Panc1 (cell line): ENCODE data around the gene N4BP2L1. TPM values are rescaled to one million over a fixed set of nuclear protein-coding genes. Genes with fewer than 3 reads are reported as not detected.

Experiments
- ATAC-seq: fragments of 200-7000 bp; cut with Tn5 transposase; 2 replicates; pipeline ENCODE4 v1.9.1; 2020; ENCODE audit warnings: mild to moderate bottlenecking, moderate library complexity
- BruUV-seq: library from RNA; stranded (reverse); fragments of 400-500 nt; replicated peaks from 2 replicates; lab custom pipeline; 2021; lab: Mats Ljungman, UMichigan
- CTCF ChIA-PET: fragments of 300-600 bp; sonication (Branson Sonifier 250); formaldehyde crosslinking; loops from one replicate; lab custom pipeline; 2022; ENCODE audit warnings: antibody characterized with exemption; lab: Charles Lee
- POLR2A ChIA-PET: fragments of 300-600 bp; sonication (Branson Sonifier 250); formaldehyde crosslinking; loops from one replicate; lab custom pipeline; 2022; ENCODE audit warnings: antibody characterized with exemption; lab: Charles Lee
- DNase-seq: peaks from one replicate; pipeline ENCODE4 v3.0.0-alpha.2; 2010; ENCODE audit warnings: low read depth, low spot score
- H3K27ac ChIP-seq: 2 replicates; pipeline ENCODE4 v1.5.1; 2011; ENCODE audit warnings: mild to moderate bottlenecking, low read length, inconsistent platforms
- H3K27me3 ChIP-seq: fragments of 200-500 bp; sonication (Bioruptor generic); 2 replicates; pipeline ENCODE4 v1.6.0; 2014; ENCODE audit warnings: low read length, inconsistent platforms; ENCODE audit not compliant: control insufficient read depth, insufficient read depth
- H3K36me3 ChIP-seq: fragments of 200-500 bp; sonication (Bioruptor generic); 2 replicates; pipeline ENCODE4 v1.5.1; 2014; ENCODE audit warnings: inconsistent platforms, mild to moderate bottlenecking, low read length, moderate library complexity; ENCODE audit not compliant: control insufficient read depth, insufficient read depth
- H3K4me1 ChIP-seq: 2 replicates; pipeline ENCODE4 v1.5.1; 2011; ENCODE audit warnings: inconsistent platforms, mild to moderate bottlenecking, low read length, moderate library complexity; ENCODE audit not compliant: control insufficient read depth, insufficient read depth
- H3K4me3 ChIP-seq, 2 experiments: 2 replicates each; pipeline ENCODE4 v1.5.1; 2011 to 2012; ENCODE audit warnings: low read depth in 2 of 2, low read length in 2 of 2, mild to moderate bottlenecking in 2 of 2, inconsistent platforms in 1 of 2, moderate library complexity in 1 of 2
- H3K9me3 ChIP-seq: fragments of 200-500 bp; sonication (Bioruptor generic); 2 replicates; pipeline ENCODE4 v1.5.1; 2014; ENCODE audit warnings: low read depth, mild to moderate bottlenecking, inconsistent platforms, low read length, moderate library complexity; ENCODE audit not compliant: control insufficient read depth, insufficient read depth
- POLR2AphosphoS5 ChIP-seq: IDR thresholded peaks from 2 replicates; pipeline ENCODE4 v1.6.1; 2012; ENCODE audit warnings: mild to moderate bottlenecking, low read depth, low read length, moderate library complexity
- SIN3A ChIP-seq: IDR thresholded peaks from 2 replicates; pipeline ENCODE4 v1.6.1; 2012; ENCODE audit warnings: low read depth, mild to moderate bottlenecking, low read length, moderate library complexity, borderline replicate concordance; ENCODE audit not compliant: insufficient read depth
- TCF7L2 ChIP-seq: IDR thresholded peaks from 2 replicates; pipeline ENCODE4 v1.6.1; 2011; ENCODE audit warnings: mild to moderate bottlenecking, low read depth, low read length, inconsistent platforms
- in situ Hi-C: cut with HindIII; loops from 2 replicates; pipeline ENCODE4 v1.10.0; 2016; ENCODE audit warnings: low sequenced_read_pairs, low pct_unique_long_range_greater_than_20kb
- intact Hi-C: fragments of 100-400 bp; cut with micrococcal nuclease; formaldehyde crosslinking; loops from one replicate; pipeline ENCODE4 v1.10.0; 2022; ENCODE audit not compliant: unreplicated experiment
- total RNA-seq: library from RNA; stranded (reverse); gene quantifications from one replicate; pipeline ENCODE4 v1.2.1, GENCODE V29; 2021; ENCODE audit not compliant: unreplicated experiment
- TF ChIP-seq, protein P1 (sequence below): fragments of 450-650 bp; IDR thresholded peaks from 2 replicates; pipeline ENCODE4 v1.5.1; 2017; ENCODE audit warnings: mild to moderate bottlenecking
- TF ChIP-seq, protein P2 (sequence below), 2 experiments: IDR thresholded peaks; 2 replicates each; pipeline ENCODE4 v1.6.1; 2011 to 2012; ENCODE audit warnings: low read depth in 2 of 2, control low read depth in 1 of 2, low read length in 1 of 2, mild to moderate bottlenecking in 1 of 2, moderate library complexity in 1 of 2; ENCODE audit not compliant: insufficient read depth in 1 of 2

Gene N4BP2L1
- total RNA-seq, 1 experiment from 2014 or later = 1.8 TPM

- no peak for ATAC-seq
- H3K36me3 ChIP-seq = no peaks in the 10 kb centered on the region
- H3K27me3 ChIP-seq = no peaks in the 10 kb centered on the region
- H3K27ac ChIP-seq = no peak overlapping the region
- BruUV-seq = no TSS peak
- H3K4me3 ChIP-seq = no peak overlapping the region
- peaks cover 6% of the 10 kb centered on the region for H3K9me3 ChIP-seq
- DNase-seq = no peak
- no peaks in the 10 kb centered on the region for H3K4me1 ChIP-seq
- CTCF ChIA-PET = interaction anchor here (0.5 kb wide), 1 partner anchor 97 kb away, joined by 3 read pairs; no protein-coding TSS in a partner anchor
- intact Hi-C loops = no loop called here
- no peak for TF ChIP-seq SIN3A
- TF ChIP-seq POLR2AphosphoS5 = no peak
- TF ChIP-seq, protein P1, sequence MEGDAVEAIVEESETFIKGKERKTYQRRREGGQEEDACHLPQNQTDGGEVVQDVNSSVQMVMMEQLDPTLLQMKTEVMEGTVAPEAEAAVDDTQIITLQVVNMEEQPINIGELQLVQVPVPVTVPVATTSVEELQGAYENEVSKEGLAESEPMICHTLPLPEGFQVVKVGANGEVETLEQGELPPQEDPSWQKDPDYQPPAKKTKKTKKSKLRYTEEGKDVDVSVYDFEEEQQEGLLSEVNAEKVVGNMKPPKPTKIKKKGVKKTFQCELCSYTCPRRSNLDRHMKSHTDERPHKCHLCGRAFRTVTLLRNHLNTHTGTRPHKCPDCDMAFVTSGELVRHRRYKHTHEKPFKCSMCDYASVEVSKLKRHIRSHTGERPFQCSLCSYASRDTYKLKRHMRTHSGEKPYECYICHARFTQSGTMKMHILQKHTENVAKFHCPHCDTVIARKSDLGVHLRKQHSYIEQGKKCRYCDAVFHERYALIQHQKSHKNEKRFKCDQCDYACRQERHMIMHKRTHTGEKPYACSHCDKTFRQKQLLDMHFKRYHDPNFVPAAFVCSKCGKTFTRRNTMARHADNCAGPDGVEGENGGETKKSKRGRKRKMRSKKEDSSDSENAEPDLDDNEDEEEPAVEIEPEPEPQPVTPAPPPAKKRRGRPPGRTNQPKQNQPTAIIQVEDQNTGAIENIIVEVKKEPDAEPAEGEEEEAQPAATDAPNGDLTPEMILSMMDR = no peak
- no peak for TF ChIP-seq TCF7L2
- TF ChIP-seq, protein P2, sequence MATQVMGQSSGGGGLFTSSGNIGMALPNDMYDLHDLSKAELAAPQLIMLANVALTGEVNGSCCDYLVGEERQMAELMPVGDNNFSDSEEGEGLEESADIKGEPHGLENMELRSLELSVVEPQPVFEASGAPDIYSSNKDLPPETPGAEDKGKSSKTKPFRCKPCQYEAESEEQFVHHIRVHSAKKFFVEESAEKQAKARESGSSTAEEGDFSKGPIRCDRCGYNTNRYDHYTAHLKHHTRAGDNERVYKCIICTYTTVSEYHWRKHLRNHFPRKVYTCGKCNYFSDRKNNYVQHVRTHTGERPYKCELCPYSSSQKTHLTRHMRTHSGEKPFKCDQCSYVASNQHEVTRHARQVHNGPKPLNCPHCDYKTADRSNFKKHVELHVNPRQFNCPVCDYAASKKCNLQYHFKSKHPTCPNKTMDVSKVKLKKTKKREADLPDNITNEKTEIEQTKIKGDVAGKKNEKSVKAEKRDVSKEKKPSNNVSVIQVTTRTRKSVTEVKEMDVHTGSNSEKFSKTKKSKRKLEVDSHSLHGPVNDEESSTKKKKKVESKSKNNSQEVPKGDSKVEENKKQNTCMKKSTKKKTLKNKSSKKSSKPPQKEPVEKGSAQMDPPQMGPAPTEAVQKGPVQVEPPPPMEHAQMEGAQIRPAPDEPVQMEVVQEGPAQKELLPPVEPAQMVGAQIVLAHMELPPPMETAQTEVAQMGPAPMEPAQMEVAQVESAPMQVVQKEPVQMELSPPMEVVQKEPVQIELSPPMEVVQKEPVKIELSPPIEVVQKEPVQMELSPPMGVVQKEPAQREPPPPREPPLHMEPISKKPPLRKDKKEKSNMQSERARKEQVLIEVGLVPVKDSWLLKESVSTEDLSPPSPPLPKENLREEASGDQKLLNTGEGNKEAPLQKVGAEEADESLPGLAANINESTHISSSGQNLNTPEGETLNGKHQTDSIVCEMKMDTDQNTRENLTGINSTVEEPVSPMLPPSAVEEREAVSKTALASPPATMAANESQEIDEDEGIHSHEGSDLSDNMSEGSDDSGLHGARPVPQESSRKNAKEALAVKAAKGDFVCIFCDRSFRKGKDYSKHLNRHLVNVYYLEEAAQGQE (IDR thresholded peaks at IDR 0.05; ENCODE audit: insufficient read depth in 1 of 2, low read depth in 2 of 2, low read length in 1 of 2) = no peak
- in situ Hi-C loops = no loop called here
- POLR2A ChIA-PET = no interaction called here
Measured at GRCh38 chr13:32454886-32455593, 27.1 kb upstream of the N4BP2L1 start.

- DNase-seq = no peak
- Histone ChIP-seq H3K4me3 (no peak overlapping the region), H3K9me3 (peaks cover 6% of the 10 kb centered on the region), H3K4me1 (no peaks in the 10 kb centered on the region), H3K27ac (no peak overlapping the region), H3K36me3 (no peaks in the 10 kb centered on the region), H3K27me3 (no peaks in the 10 kb centered on the region)
- intact Hi-C loops = no loop called here
- in situ Hi-C loops = no loop called here
- CTCF ChIA-PET = no interaction called here
- no TSS peak for BruUV-seq
- POLR2A ChIA-PET = no interaction called here
- ATAC-seq = no peak
- TF ChIP-seq TCF7L2 (no peak), SIN3A (no peak), POLR2AphosphoS5 (no peak)
- TF ChIP-seq, protein P2 (IDR thresholded peaks at IDR 0.05; ENCODE audit: insufficient read depth in 1 of 2, low read depth in 2 of 2, low read length in 1 of 2) = no peak
- TF ChIP-seq, protein P1 = no peak
Measured at GRCh38 chr13:32453981-32454380, 26.1 kb upstream of the N4BP2L1 start.
